MM.1S (cell line): ENCODE measurements around the gene MRPS26.

ENCODE experiments used
- EZH2 ChIP-seq: fragments of 300-600 bp; sonication (generic); optimal IDR thresholded peaks from 2 replicates; pipeline ENCODE3; 2017; ENCODE audit warnings: low read depth, mild to moderate bottlenecking, antibody characterized with exemption, low read length, mixed read lengths
- TF ChIP-seq, protein P1 (sequence below): fragments of 300-600 bp; sonication (generic); IDR thresholded peaks from 2 replicates; pipeline ENCODE4 v1.5.1; 2016; ENCODE audit warnings: antibody characterized with exemption, low read length, mixed read lengths

DNA sequence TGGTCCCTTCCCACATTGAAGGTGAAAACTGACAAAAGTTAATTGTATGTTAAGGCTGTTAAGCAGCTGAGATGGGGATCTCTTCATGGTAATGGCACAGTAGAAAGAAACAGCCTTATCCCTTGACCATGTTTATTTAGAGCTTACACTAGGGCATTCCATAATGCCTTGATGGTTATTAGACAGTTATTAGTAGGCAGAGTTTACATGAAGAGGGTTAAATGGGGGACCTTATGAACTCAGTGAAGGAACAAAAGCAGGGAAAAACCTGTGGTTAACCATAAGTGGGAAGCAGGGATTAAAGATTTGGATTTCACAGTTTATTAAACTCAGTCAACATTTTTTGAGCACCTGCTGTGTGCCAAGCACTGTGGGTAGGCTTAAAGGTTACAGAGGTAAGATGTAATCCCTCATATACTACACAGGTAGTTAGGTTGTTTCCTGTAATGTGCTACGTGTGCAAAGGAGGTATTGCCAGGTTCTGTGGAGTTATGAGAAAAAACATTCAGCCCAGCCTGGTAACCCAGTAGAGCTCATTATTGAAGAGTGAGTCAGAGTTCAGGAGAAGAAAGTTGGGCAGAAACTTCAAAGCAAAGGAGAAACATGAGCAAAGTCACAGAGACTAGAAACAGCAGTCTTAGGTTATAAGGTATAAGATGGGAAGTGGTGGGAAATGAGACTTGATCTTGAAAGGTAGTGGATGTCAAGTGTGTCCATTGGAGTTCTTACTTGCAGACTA is 34.7 kb upstream of the MRPS26 start:
- TF ChIP-seq, protein P1, sequence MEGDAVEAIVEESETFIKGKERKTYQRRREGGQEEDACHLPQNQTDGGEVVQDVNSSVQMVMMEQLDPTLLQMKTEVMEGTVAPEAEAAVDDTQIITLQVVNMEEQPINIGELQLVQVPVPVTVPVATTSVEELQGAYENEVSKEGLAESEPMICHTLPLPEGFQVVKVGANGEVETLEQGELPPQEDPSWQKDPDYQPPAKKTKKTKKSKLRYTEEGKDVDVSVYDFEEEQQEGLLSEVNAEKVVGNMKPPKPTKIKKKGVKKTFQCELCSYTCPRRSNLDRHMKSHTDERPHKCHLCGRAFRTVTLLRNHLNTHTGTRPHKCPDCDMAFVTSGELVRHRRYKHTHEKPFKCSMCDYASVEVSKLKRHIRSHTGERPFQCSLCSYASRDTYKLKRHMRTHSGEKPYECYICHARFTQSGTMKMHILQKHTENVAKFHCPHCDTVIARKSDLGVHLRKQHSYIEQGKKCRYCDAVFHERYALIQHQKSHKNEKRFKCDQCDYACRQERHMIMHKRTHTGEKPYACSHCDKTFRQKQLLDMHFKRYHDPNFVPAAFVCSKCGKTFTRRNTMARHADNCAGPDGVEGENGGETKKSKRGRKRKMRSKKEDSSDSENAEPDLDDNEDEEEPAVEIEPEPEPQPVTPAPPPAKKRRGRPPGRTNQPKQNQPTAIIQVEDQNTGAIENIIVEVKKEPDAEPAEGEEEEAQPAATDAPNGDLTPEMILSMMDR, result no peak
- no peak for TF ChIP-seq EZH2
